Endothelial cell of umbilical vein (primary cell): ENCODE measurements around the gene CIB4. TPM values are rescaled to one million over a fixed set of nuclear protein-coding genes. Genes with fewer than 3 reads are reported as not detected.

Experiments used
- BruUV-seq: library from RNA; stranded (reverse); fragments of 400-500 nt; replicated peaks from 2 replicates; lab custom pipeline; 2021; lab: Mats Ljungman, UMichigan
- CTCF ChIA-PET: fragments of 300-600, 350-600 bp; sonication (Branson Sonifier 250); formaldehyde crosslinking; loops from one replicate; lab custom pipeline; 2021; ENCODE audit warnings: antibody characterized with exemption, inconsistent platforms; lab: Charles Lee
- POLR2A ChIA-PET: fragments of 300-600, 350-600 bp; sonication (Branson Sonifier 250); formaldehyde crosslinking; loops from one replicate; lab custom pipeline; 2021; ENCODE audit warnings: antibody characterized with exemption, inconsistent platforms; lab: Charles Lee
- DNase-seq: peaks from one replicate; pipeline ENCODE4 v3.0.0-alpha.2; 2011; ENCODE audit warnings: low read depth, low spot score
- FAIRE-seq: peaks from 2 replicates; lab custom pipeline; 2011; peaks lifted over from hg19 to GRCh38; lab: Jason Lieb, UNC
- H2AFZ ChIP-seq: 2 replicates; pipeline ENCODE4 v1.6.0; 2012; ENCODE audit warnings: low read depth, low read length, control low read depth, inconsistent platforms
- H3K27ac ChIP-seq: 2 replicates; pipeline ENCODE4 v1.5.1; 2011; ENCODE audit warnings: low read depth, mild to moderate bottlenecking, control low read depth, low read length, moderate library complexity; ENCODE audit not compliant: insufficient read depth
- H3K27me3 ChIP-seq, 2 experiments: 2 replicates each; pipeline versions ENCODE4 v1.6.0 to v1.6.1; 2011; ENCODE audit warnings: low read length in 2 of 2, mixed read lengths in 1 of 2; ENCODE audit not compliant: control insufficient read depth in 2 of 2, insufficient read depth in 2 of 2
- H3K36me3 ChIP-seq, 2 experiments: 2 replicates in 1 of 2; 3 replicates in 1 of 2; pipeline ENCODE4 v1.5.1; 2011; ENCODE audit warnings: low read length in 2 of 2, mild to moderate bottlenecking in 1 of 2, moderate library complexity in 1 of 2; ENCODE audit not compliant: control insufficient read depth in 2 of 2, insufficient read depth in 2 of 2; ENCODE audit errors: extremely low read depth in 1 of 2
- H3K4me1 ChIP-seq: 3 replicates; pipeline ENCODE4 v1.5.1; 2011; ENCODE audit warnings: mild to moderate bottlenecking, low read length; ENCODE audit not compliant: control insufficient read depth, insufficient read depth; ENCODE audit errors: extremely low read depth
- H3K4me2 ChIP-seq: 2 replicates; pipeline ENCODE4 v1.6.1; 2011; ENCODE audit warnings: low read length, control low read depth, mixed read lengths; ENCODE audit not compliant: insufficient read depth
- H3K4me3 ChIP-seq, 3 experiments: fragments of 200-600 bp in 1 of 3; sonication (generic), shearing (Covaris generic) in 1 of 3; replicated peaks in 1 of 3; 2 replicates each; pipeline ENCODE4 v1.5.1; 2011 to 2016; ENCODE audit warnings: control low read depth in 3 of 3, low read length in 3 of 3, mild to moderate bottlenecking in 2 of 3, inconsistent platforms in 1 of 3, low read depth in 1 of 3, moderate library complexity in 1 of 3; ENCODE audit not compliant: insufficient read depth in 1 of 3
- H3K79me2 ChIP-seq: 2 replicates; pipeline ENCODE4 v1.6.0; 2012; ENCODE audit warnings: low read length, inconsistent platforms; ENCODE audit not compliant: control insufficient read depth, insufficient read depth
- H3K9ac ChIP-seq: replicated peaks from 2 replicates; pipeline ENCODE3; 2011; ENCODE audit warnings: low read length, control low read depth; ENCODE audit not compliant: insufficient read depth; ENCODE audit errors: extremely low read depth
- H3K9me1 ChIP-seq: replicated peaks from 3 replicates; pipeline ENCODE4 v1.6.0; 2011; ENCODE audit warnings: mild to moderate bottlenecking, low read length; ENCODE audit not compliant: control insufficient read depth, insufficient read depth; ENCODE audit errors: extremely low read depth
- H3K9me3 ChIP-seq: replicated peaks from 2 replicates; pipeline ENCODE4 v1.5.1; 2012; ENCODE audit warnings: low read length, inconsistent platforms; ENCODE audit not compliant: control insufficient read depth, insufficient read depth
- H4K20me1 ChIP-seq: replicated peaks from 2 replicates; pipeline ENCODE3; 2011; ENCODE audit warnings: mild to moderate bottlenecking, low read length; ENCODE audit not compliant: control insufficient read depth, insufficient read depth; ENCODE audit errors: extremely low read depth
- EZH2 ChIP-seq: IDR thresholded peaks from 2 replicates; pipeline ENCODE4 v1.6.1; 2012; ENCODE audit warnings: borderline replicate concordance, low read depth, mild to moderate bottlenecking, moderate library complexity, low read length, inconsistent platforms; ENCODE audit not compliant: severe bottlenecking
- GATA2 ChIP-seq: IDR thresholded peaks from 2 replicates; pipeline ENCODE4 v1.7.0; 2011; ENCODE audit warnings: low read depth, mild to moderate bottlenecking, moderate library complexity, mixed read lengths, low read length; ENCODE audit not compliant: insufficient read length, insufficient read depth
- JUN ChIP-seq: IDR thresholded peaks from 2 replicates; pipeline ENCODE4 v1.6.1; 2011; ENCODE audit warnings: borderline replicate concordance, low read depth; ENCODE audit not compliant: insufficient read length, insufficient read depth
- MYC ChIP-seq: IDR thresholded peaks from one replicate; pipeline ENCODE4 v1.6.1; 2011; ENCODE audit warnings: mild to moderate bottlenecking, low read depth, low read length
- POLR2AphosphoS5 ChIP-seq: IDR thresholded peaks from 2 replicates; pipeline ENCODE4 v1.6.1; 2012; ENCODE audit warnings: low read depth, mild to moderate bottlenecking, control low read depth, low read length, moderate library complexity; ENCODE audit not compliant: insufficient read depth
- dilution Hi-C: fragments of 300-500 bp; cut with MboI; formaldehyde crosslinking; loops from one replicate; pipeline ENCODE4 v1.15.0; 2019; ENCODE audit warnings: low sequenced_read_pairs; ENCODE audit not compliant: extremely low pct_ligation_motif_present
- intact Hi-C: fragments of 100-400 bp; cut with micrococcal nuclease; formaldehyde crosslinking; loops from one replicate; pipeline ENCODE4 v1.10.0; 2022
- polyA plus RNA-seq, 4 experiments: library from polyadenylated mRNA; depleted of rRNA in 3 of 4; stranded (reverse) in 3 of 4; unstranded in 1 of 4; fragments of >200 nt; gene quantifications; 2 replicates each; pipeline versions ENCODE4 v1.2.1 to v1.2.3, GENCODE V29; 2011 to 2012; ENCODE audit warnings: missing spikeins in 1 of 4
- total RNA-seq: library from RNA; stranded (reverse); gene quantifications from 2 replicates; pipeline ENCODE4 v1.2.3, GENCODE V29; 2021

CIB4 gene
- total and polyA plus RNA-seq, 2 donors (not counting 3 experiments of a cell fraction or from before 2014, with no cell fraction given), result not detected

GRCh38 chr2:26685989-26686839, 45.0 kb upstream of the CIB4 start:
- TF ChIP-seq EZH2 (peak; percentile 27), GATA2 (no peak)
- Histone ChIP-seq H3K36me3 (no peaks in the 10 kb centered on the region), H3K27ac (no peak overlapping the region), H3K9me3 (no peaks in the 10 kb centered on the region), H3K4me3 (no peak overlapping the region), H2AFZ (no peak overlapping the region), H3K9me1 (no peaks in the 10 kb centered on the region), H3K9ac (no peak overlapping the region), H3K4me1 (no peaks in the 10 kb centered on the region), H3K4me2 (no peak overlapping the region), H4K20me1 (no peaks in the 10 kb centered on the region), H3K27me3 (peaks cover 17 to 22% of the 10 kb centered on the region in 2 experiments), H3K79me2 (no peaks in the 10 kb centered on the region)
- DNase-seq (no peak), FAIRE-seq (no peak)
- dilution Hi-C loops, result no loop called here
- ChIA-PET POLR2A (no interaction called here), CTCF (interaction anchor here (0.8 kb wide), 1 partner anchor 13 kb away, joined by 3 read pairs; no protein-coding TSS in a partner anchor)
- intact Hi-C loops, result no loop called here
- BruUV-seq, result no TSS peak

- no peaks in the 10 kb centered on the region for H3K9me1 ChIP-seq
- TF ChIP-seq EZH2, result no peak
- no peak for TF ChIP-seq MYC
- TF ChIP-seq GATA2, result no peak
- no peak for TF ChIP-seq JUN
- no peak for TF ChIP-seq POLR2AphosphoS5
- peaks cover 11 to 22% of the 10 kb centered on the region in 2 experiments for H3K27me3 ChIP-seq
- CTCF ChIA-PET, result no interaction called here
- H3K9ac ChIP-seq, result no peak overlapping the region
- no peaks in the 10 kb centered on the region for H3K9me3 ChIP-seq
- no peaks in the 10 kb centered on the region for H4K20me1 ChIP-seq
- dilution Hi-C loops, result no loop called here
- H3K27ac ChIP-seq, result no peak overlapping the region
- H3K4me3 ChIP-seq, result no peak overlapping the region
- H3K36me3 ChIP-seq, result no peaks in the 10 kb centered on the region
- H2AFZ ChIP-seq, result no peak overlapping the region
- DNase-seq, result no peak
- no peak overlapping the region for H3K4me2 ChIP-seq
- no TSS peak for BruUV-seq
- POLR2A ChIA-PET, result no interaction called here
- H3K79me2 ChIP-seq, result no peaks in the 10 kb centered on the region
- H3K4me1 ChIP-seq, result no peaks in the 10 kb centered on the region
- FAIRE-seq, result no peak
- intact Hi-C loops, result no loop called here
Measured at GRCh38 chr2:26685341-26685740, 44.2 kb upstream of the CIB4 start.
